ENCODE data around the gene LRRC4C. TPM values are rescaled to one million over a fixed set of nuclear protein-coding genes. Genes with fewer than 3 reads are reported as not detected.
"Not testable (repeated sequence)": the region's sequence is repeated elsewhere in the genome, so short reads cannot be mapped to it uniquely, and the experiment has no call there.

The LRRC4C gene
- total and polyA plus RNA-seq, 10 of the 15 experiments (the other 5 are each of a cell fraction or from before 2014, with no cell fraction given), result 1.5 TPM; not detected in 9

GRCh38 chr11:40542821-40543220, 916.6 kb downstream of the LRRC4C start:
- Histone ChIP-seq H2AFZ (ENCODE audit: control insufficient read depth, low read depth, low read length) (no peak overlapping the region), H3K79me2 (ENCODE audit: control insufficient read depth, insufficient read depth, low read length) (no peaks in the 10 kb centered on the region), H3K4me1 (ENCODE audit: control insufficient read depth, insufficient read depth, low read length) (no peaks in the 10 kb centered on the region), H3K27me3 (replicated peaks in 1 of 2; ENCODE audit: control insufficient read depth in 2 of 2, insufficient read depth in 2 of 2, low read length in 1 of 2) (no peaks in the 10 kb centered on the region), H3K27ac (ENCODE audit: control insufficient read depth, insufficient read depth) (no peak overlapping the region), H3K4me2 (ENCODE audit: control insufficient read depth, insufficient read depth) (no peak overlapping the region), H3K9me3 (replicated peaks; ENCODE audit: control insufficient read depth, insufficient read depth, low read length) (no peaks in the 10 kb centered on the region), H3K36me3 (ENCODE audit: control insufficient read depth in 2 of 2, insufficient read depth in 2 of 2, low read length in 1 of 2) (no peaks in the 10 kb centered on the region), H3K4me3 (no peak overlapping the region), H3K9ac (ENCODE audit: control insufficient read depth, insufficient read depth, low read length) (no peak overlapping the region), H4K20me1 (ENCODE audit: control insufficient read depth, insufficient read depth) (no peaks in the 10 kb centered on the region)
- 10% methylated on average over 1 of the region's 1 CpG for WGBS (ENCODE audit: insufficient coverage, insufficient replicate concordance, low lambda C conversion rate, missing lambda C conversion rate)
- no peak for TF ChIP-seq NFXL1 (IDR thresholded peaks at IDR 0.05; ENCODE audit: borderline replicate concordance)
- POLR2A ChIA-PET, result no interaction called here
- CTCF ChIA-PET, result no interaction called here
- SMC1A ChIA-PET (ENCODE audit: uncharacterized antibody, unreplicated experiment), result no interaction called here
- BruUV-seq (replicated peaks), result no TSS peak
- FAIRE-seq, result no peak
- in situ Hi-C loops (cut with MboI), result no loop called here
- RAD21 ChIA-PET (ENCODE audit: unreplicated experiment), result no interaction called here
- no peak for ATAC-seq
- no peak for DNase-seq (ENCODE audit: low read depth, low spot score)
- intact Hi-C loops (cut with micrococcal nuclease; ENCODE audit: unreplicated experiment), result no loop called here

GRCh38 chr11:40537734-40538133, 921.7 kb downstream of the LRRC4C start:
- H4K20me1 ChIP-seq (ENCODE audit: control insufficient read depth, insufficient read depth), result no peaks in the 10 kb centered on the region
- intact Hi-C loops (cut with micrococcal nuclease; ENCODE audit: unreplicated experiment), result no loop called here
- ChIA-PET RAD21 (ENCODE audit: unreplicated experiment) (no interaction called here), POLR2A (no interaction called here), CTCF (no interaction called here), SMC1A (ENCODE audit: uncharacterized antibody, unreplicated experiment) (no interaction called here)
- in situ Hi-C loops (cut with MboI), result no loop called here
- BruUV-seq (replicated peaks), result no TSS peak
- no peak for TF ChIP-seq RAD51 (IDR thresholded peaks at IDR 0.05)
- no peak for TF ChIP-seq ETV6 (conservative IDR thresholded peaks at IDR 0.05 in 1 of 2, IDR thresholded peaks at IDR 0.05 in 1 of 2; ENCODE audit: borderline replicate concordance in 1 of 2, low read depth in 1 of 2)
- no peak for TF ChIP-seq NFXL1 (IDR thresholded peaks at IDR 0.05; ENCODE audit: borderline replicate concordance)
- TF ChIP-seq ZNF384 (IDR thresholded peaks at IDR 0.05; ENCODE audit: borderline replicate concordance, low read depth, low read length), result no peak
- no peak for TF ChIP-seq ATF2 (IDR thresholded peaks at IDR 0.05; ENCODE audit: low read length)
- no peak for TF ChIP-seq IRF4 (IDR thresholded peaks at IDR 0.05; ENCODE audit: low read depth, low read length)
- TF ChIP-seq MXI1 (IDR thresholded peaks at IDR 0.05; ENCODE audit: low read depth, low read length), result no peak
- H3K27me3 ChIP-seq (replicated peaks in 1 of 2; ENCODE audit: control insufficient read depth in 2 of 2, insufficient read depth in 2 of 2, low read length in 1 of 2), result no peaks in the 10 kb centered on the region
- H3K4me3 ChIP-seq, result no peak overlapping the region
- no peaks in the 10 kb centered on the region for H3K36me3 ChIP-seq (ENCODE audit: control insufficient read depth in 2 of 2, insufficient read depth in 2 of 2, low read length in 1 of 2)
- DNase-seq (ENCODE audit: low read depth, low spot score) (no peak), FAIRE-seq (no peak), ATAC-seq (no peak)
- no peak overlapping the region for H3K9ac ChIP-seq (ENCODE audit: control insufficient read depth, insufficient read depth, low read length)
- no peaks in the 10 kb centered on the region for H3K79me2 ChIP-seq (ENCODE audit: control insufficient read depth, insufficient read depth, low read length)
- no peaks in the 10 kb centered on the region for H3K9me3 ChIP-seq (replicated peaks; ENCODE audit: control insufficient read depth, insufficient read depth, low read length)
- WGBS (ENCODE audit: insufficient coverage, insufficient replicate concordance, low lambda C conversion rate, missing lambda C conversion rate), result 45% methylated on average over 3 of the region's 3 CpGs
- H2AFZ ChIP-seq (ENCODE audit: control insufficient read depth, low read depth, low read length), result no peak overlapping the region
- H3K4me1 ChIP-seq (ENCODE audit: control insufficient read depth, insufficient read depth, low read length), result no peaks in the 10 kb centered on the region
- H3K4me2 ChIP-seq (ENCODE audit: control insufficient read depth, insufficient read depth), result no peak overlapping the region
- H3K27ac ChIP-seq (ENCODE audit: control insufficient read depth, insufficient read depth), result no peak overlapping the region

GRCh38 chr11:40522080-40522479, 937.4 kb downstream of the LRRC4C start:
- intact Hi-C loops (cut with micrococcal nuclease; ENCODE audit: unreplicated experiment); H3K4me3 ChIP-seq; H3K27me3 ChIP-seq (replicated peaks in 1 of 2; ENCODE audit: control insufficient read depth in 2 of 2, insufficient read depth in 2 of 2, low read length in 1 of 2); BruUV-seq (replicated peaks); H3K4me1 ChIP-seq (ENCODE audit: control insufficient read depth, insufficient read depth, low read length); DNase-seq (ENCODE audit: low read depth, low spot score); POLR2A ChIA-PET; H3K4me2 ChIP-seq (ENCODE audit: control insufficient read depth, insufficient read depth); in situ Hi-C loops (cut with MboI); H2AFZ ChIP-seq (ENCODE audit: control insufficient read depth, low read depth, low read length); SMC1A ChIA-PET (ENCODE audit: uncharacterized antibody, unreplicated experiment); RAD21 ChIA-PET (ENCODE audit: unreplicated experiment); FAIRE-seq; H3K27ac ChIP-seq (ENCODE audit: control insufficient read depth, insufficient read depth); H4K20me1 ChIP-seq (ENCODE audit: control insufficient read depth, insufficient read depth); H3K79me2 ChIP-seq (ENCODE audit: control insufficient read depth, insufficient read depth, low read length); H3K36me3 ChIP-seq (ENCODE audit: control insufficient read depth in 2 of 2, insufficient read depth in 2 of 2, low read length in 1 of 2); CTCF ChIA-PET; ATAC-seq; H3K9me3 ChIP-seq (replicated peaks; ENCODE audit: control insufficient read depth, insufficient read depth, low read length); H3K9ac ChIP-seq (ENCODE audit: control insufficient read depth, insufficient read depth, low read length): not testable (repeated sequence)
- 64% methylated on average over 6 of the region's 6 CpGs for WGBS (ENCODE audit: insufficient coverage, insufficient replicate concordance, low lambda C conversion rate, missing lambda C conversion rate)
